GM12878 (cell line): Measurements from ENCODE around the gene SLC9A8.

Experiments
- CHD1 ChIP-seq: IDR thresholded peaks from 2 replicates; pipeline ENCODE4 v1.6.1; 2012; ENCODE audit warnings: low read depth, low read length, improper control_type of control experiment
- CREB1 ChIP-seq: IDR thresholded peaks from 2 replicates; pipeline ENCODE4 v1.6.1; 2012; ENCODE audit warnings: low read depth, mild to moderate bottlenecking, inconsistent platforms
- CTCF ChIP-seq, 3 experiments: IDR thresholded peaks in 2 of 3; conservative IDR thresholded peaks in 1 of 3; 2 replicates each; pipeline ENCODE4 v1.5.1; 2011; ENCODE audit warnings: low read depth in 3 of 3, low read length in 3 of 3, mild to moderate bottlenecking in 3 of 3, control low read depth in 2 of 3, moderate library complexity in 2 of 3, inconsistent platforms in 1 of 3, mixed read lengths in 1 of 3; ENCODE audit not compliant: control insufficient read depth in 2 of 3, insufficient read depth in 1 of 3; ENCODE audit errors: extremely low read depth in 1 of 3
- EGR1 ChIP-seq, 2 experiments: IDR thresholded peaks; 1 replicate in 1 of 2; 2 replicates in 1 of 2; pipeline ENCODE4 v1.6.1; 2011 to 2012; ENCODE audit warnings: low read depth in 2 of 2, low read length in 2 of 2, borderline replicate concordance in 1 of 2, mild to moderate bottlenecking in 1 of 2, moderate library complexity in 1 of 2
- GABPA ChIP-seq: IDR thresholded peaks from 2 replicates; pipeline ENCODE4 v1.6.1; 2014; ENCODE audit warnings: antibody characterized with exemption, low read depth, mild to moderate bottlenecking, inconsistent platforms
- IRF3 ChIP-seq: fragments of 450-650 bp; IDR thresholded peaks from 2 replicates; pipeline ENCODE4 v1.6.1; 2014; ENCODE audit warnings: mild to moderate bottlenecking
- PBX3 ChIP-seq: IDR thresholded peaks from 2 replicates; pipeline ENCODE4 v1.6.1; 2011; ENCODE audit warnings: mild to moderate bottlenecking, low read depth, low read length, moderate library complexity; ENCODE audit not compliant: insufficient replicate concordance
- POLR2A ChIP-seq: IDR thresholded peaks from 2 replicates; pipeline ENCODE4 v1.6.1; 2011; ENCODE audit warnings: low read depth, mild to moderate bottlenecking, low read length
- WRNIP1 ChIP-seq: IDR thresholded peaks from 2 replicates; pipeline ENCODE4 v1.6.1; 2011; ENCODE audit warnings: low read depth, low read length, improper control_type of control experiment, borderline replicate concordance
- TF ChIP-seq, protein P1 (sequence below): IDR thresholded peaks from 2 replicates; pipeline ENCODE4 v1.6.1; 2012; ENCODE audit warnings: low read depth, low read length, improper control_type of control experiment
- TF ChIP-seq, protein P2 (sequence below): fragments of 450-650 bp; IDR thresholded peaks from 2 replicates; pipeline ENCODE4 v1.6.1; 2017; ENCODE audit warnings: mild to moderate bottlenecking

- no peak for TF ChIP-seq CTCF (IDR thresholded peaks at IDR 0.05 in 2 of 3, conservative IDR thresholded peaks at IDR 0.05 in 1 of 3; ENCODE audit: control insufficient read depth in 2 of 3, extremely low read depth in 1 of 3, insufficient read depth in 1 of 3, low read depth in 3 of 3, low read length in 3 of 3)
- TF ChIP-seq, protein P1, sequence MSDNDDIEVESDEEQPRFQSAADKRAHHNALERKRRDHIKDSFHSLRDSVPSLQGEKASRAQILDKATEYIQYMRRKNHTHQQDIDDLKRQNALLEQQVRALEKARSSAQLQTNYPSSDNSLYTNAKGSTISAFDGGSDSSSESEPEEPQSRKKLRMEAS: no peak
- TF ChIP-seq, protein P2, sequence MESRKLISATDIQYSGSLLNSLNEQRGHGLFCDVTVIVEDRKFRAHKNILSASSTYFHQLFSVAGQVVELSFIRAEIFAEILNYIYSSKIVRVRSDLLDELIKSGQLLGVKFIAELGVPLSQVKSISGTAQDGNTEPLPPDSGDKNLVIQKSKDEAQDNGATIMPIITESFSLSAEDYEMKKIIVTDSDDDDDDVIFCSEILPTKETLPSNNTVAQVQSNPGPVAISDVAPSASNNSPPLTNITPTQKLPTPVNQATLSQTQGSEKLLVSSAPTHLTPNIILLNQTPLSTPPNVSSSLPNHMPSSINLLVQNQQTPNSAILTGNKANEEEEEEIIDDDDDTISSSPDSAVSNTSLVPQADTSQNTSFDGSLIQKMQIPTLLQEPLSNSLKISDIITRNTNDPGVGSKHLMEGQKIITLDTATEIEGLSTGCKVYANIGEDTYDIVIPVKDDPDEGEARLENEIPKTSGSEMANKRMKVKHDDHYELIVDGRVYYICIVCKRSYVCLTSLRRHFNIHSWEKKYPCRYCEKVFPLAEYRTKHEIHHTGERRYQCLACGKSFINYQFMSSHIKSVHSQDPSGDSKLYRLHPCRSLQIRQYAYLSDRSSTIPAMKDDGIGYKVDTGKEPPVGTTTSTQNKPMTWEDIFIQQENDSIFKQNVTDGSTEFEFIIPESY: no peak
- no peak for TF ChIP-seq GABPA
- no peak for TF ChIP-seq PBX3
- TF ChIP-seq POLR2A: no peak
- no peak for TF ChIP-seq CREB1
- TF ChIP-seq CHD1: no peak
- TF ChIP-seq EGR1 (IDR thresholded peaks at IDR 0.05; ENCODE audit: borderline replicate concordance in 1 of 2, low read depth in 2 of 2, low read length in 2 of 2): no peak
- no peak for TF ChIP-seq IRF3
- TF ChIP-seq WRNIP1: no peak
Observed at GRCh38 chr20:49858076-49858585, 45.5 kb downstream of the SLC9A8 start.
